Measurements from ENCODE around the gene LAIR1. TPM values are rescaled to one million over a fixed set of nuclear protein-coding genes. Genes with fewer than 3 reads are reported as not detected.
"Not testable (repeated sequence)": the region's sequence is repeated elsewhere in the genome, so short reads cannot be mapped to it uniquely, and the experiment has no call there.

Gene LAIR1
- total and polyA plus RNA-seq, 4 experiments from 2014 or later, result 23.1 to 60.5 (median 58.7) TPM

DNA sequence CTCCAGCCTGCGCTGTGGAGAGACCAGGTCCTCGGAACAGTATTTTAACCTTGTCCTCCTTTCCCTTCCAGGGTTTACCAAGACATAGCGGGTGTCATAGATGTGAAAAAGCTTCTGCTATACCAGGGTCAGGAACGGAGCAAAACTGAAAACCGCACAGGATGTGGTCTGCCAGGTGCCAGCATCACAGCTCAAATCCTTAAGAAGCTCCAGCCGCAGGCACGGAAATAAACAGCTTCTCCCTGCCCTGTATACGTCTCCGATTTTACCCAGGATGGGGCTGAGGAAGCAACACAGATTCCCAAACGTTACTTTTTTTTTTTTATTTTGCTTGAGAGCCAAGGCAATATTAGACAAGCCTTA is 5.7 kb upstream of the LAIR1 start:
- peaks cover 8 to 12% of the 10 kb centered on the region in 2 donors for H3K36me3 Mint-ChIP-seq
- Histone ChIP-seq H3K4me1 (ENCODE audit: insufficient read depth, low read length) (peaks cover 69% of the 10 kb centered on the region), H3K27ac (ENCODE audit: low read depth, low read length) (peak overlapping the region; percentile 35), H3K4me3 (ENCODE audit: low read length in 2 of 2) (peak overlapping the region; percentile 11 to 41)
- peak overlapping the region; percentile 85 to 95 (median 93) for H3K4me3 Mint-ChIP-seq
- intact Hi-C loops (cut with micrococcal nuclease), result loop anchor here (1.0 kb wide), 1 partner anchor 8 kb away; no protein-coding TSS in a partner anchor
- DNase-seq, result peak; percentile 70 to 85 (median 78)
- not testable (repeated sequence) for H3K27me3 Mint-ChIP-seq; H3K9me3 ChIP-seq (ENCODE audit: control insufficient read depth in 1 of 2, low read length in 2 of 2); H3K36me3 ChIP-seq (ENCODE audit: insufficient read depth, low read length); H3K27me3 ChIP-seq (ENCODE audit: insufficient read depth, low read length); H3K9me3 Mint-ChIP-seq
- H3K27ac Mint-ChIP-seq, result peak overlapping the region; percentile 89 to 96 (median 91)
- peaks cover 48 to 83% (median 67%) of the 10 kb centered on the region in 4 donors for H3K4me1 Mint-ChIP-seq
- CTCF ChIA-PET (ENCODE audit: partially characterized antibody), result interaction anchor here (1.0 to 4.6 kb wide), 3 partner anchors 13 to 21 kb away, joined by 3 to 28 read pairs (median 3); no protein-coding TSS in a partner anchor
- POLR2A ChIA-PET (ENCODE audit: partially characterized antibody), result interaction anchor here (0.6 to 8.6 kb wide), 7 partner anchors 9 to 90 kb away, joined by 3 to 63 read pairs (median 4); no protein-coding TSS in a partner anchor

DNA sequence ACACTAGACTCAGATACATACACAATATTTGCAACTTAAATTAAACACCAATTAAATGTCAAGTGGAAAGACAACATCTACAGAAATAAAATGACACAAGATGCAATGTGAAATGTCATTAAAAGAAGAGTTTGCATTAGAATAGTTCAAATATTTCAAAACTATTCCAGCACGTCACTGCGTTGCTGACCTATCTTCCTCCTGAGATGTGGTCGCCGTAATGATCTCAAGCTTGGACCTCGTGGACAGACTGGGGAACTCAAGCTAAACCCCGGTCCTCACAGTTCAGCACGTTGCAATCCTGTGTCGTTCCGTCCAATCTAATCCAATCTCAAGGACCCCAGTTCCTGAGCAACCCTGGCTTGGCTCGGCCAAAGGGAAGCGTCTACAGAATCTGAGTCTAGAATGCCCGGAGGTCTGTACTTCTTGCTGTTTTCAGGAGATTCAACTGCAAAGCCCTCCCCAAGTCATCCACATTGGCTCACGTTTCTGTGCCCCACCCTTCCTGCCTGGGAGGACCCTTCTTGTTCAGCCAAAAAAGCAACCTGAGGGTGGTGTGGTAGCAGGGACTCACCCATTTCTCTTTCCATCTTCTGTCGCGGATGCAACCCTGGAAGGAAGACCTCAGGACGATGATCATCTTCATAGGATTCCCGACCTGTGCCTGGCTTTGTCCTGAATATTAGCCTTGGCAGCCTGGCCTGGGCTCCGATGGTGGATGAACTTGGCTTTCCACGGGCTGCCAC is 5.1 kb upstream of the LAIR1 start:
- H3K4me1 Mint-ChIP-seq, result peaks cover 45 to 83% (median 66%) of the 10 kb centered on the region in 4 donors
- H3K27me3 ChIP-seq (ENCODE audit: insufficient read depth, low read length); H3K9me3 Mint-ChIP-seq; H3K9me3 ChIP-seq (ENCODE audit: control insufficient read depth in 1 of 2, low read length in 2 of 2); DNase-seq; H3K27me3 Mint-ChIP-seq; H3K36me3 ChIP-seq (ENCODE audit: insufficient read depth, low read length): not testable (repeated sequence)
- peaks cover 69% of the 10 kb centered on the region for H3K4me1 ChIP-seq (ENCODE audit: insufficient read depth, low read length)
- H3K27ac Mint-ChIP-seq, result peak overlapping the region; percentile 89 to 96 (median 91)
- H3K4me3 Mint-ChIP-seq, result peak overlapping the region; percentile 85 to 95 (median 93)
- peaks cover 10 to 12% of the 10 kb centered on the region in 2 donors for H3K36me3 Mint-ChIP-seq
- intact Hi-C loops (cut with micrococcal nuclease), result loop anchor here (1.0 kb wide), 1 partner anchor 8 kb away; no protein-coding TSS in a partner anchor
- H3K4me3 ChIP-seq (ENCODE audit: low read length in 2 of 2), result peak overlapping the region; percentile 55 to 64
- CTCF ChIA-PET (ENCODE audit: partially characterized antibody), result interaction anchor here (1.0 to 4.6 kb wide), 3 partner anchors 13 to 22 kb away, joined by 3 to 28 read pairs (median 3); no protein-coding TSS in a partner anchor
- peak overlapping the region; percentile 35 for H3K27ac ChIP-seq (ENCODE audit: low read depth, low read length)
- POLR2A ChIA-PET (ENCODE audit: partially characterized antibody), result interaction anchor here (0.6 to 8.6 kb wide), 10 partner anchors 9 to 169 kb away, joined by 3 to 63 read pairs (median 3); partner anchors contain the start of gene RPS9

DNA sequence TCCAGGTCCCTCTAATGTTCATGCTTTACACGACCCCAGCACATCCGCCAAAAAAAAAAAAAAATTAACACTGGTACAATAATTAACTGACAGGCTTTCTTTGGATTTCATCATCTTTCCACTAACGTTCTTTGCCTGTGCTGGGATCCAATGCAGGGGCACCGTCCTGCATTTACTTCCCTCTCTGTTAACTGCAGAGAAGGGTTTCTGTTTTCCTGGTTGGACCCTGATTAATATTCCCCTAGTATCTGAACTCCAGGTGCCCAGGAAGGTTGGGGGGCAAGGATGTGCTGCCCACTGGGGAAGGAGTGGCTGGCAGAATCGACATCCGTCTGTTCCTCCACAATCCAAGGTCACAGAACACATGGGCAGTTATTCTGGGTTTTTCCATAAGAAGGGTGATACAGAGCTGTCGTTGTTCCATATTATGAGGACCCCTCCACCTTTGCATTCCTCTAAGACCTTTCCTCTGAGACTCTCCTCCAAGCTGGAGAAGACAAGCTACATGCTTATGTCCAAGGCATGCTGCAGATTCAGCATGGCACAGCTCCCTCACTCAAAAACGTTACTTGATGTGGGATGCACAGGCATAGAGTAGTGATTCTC is 4.5 kb upstream of the LAIR1 start:
- intact Hi-C loops (cut with micrococcal nuclease), result no loop called here
- no peaks in the 10 kb centered on the region for H3K9me3 ChIP-seq (ENCODE audit: control insufficient read depth in 1 of 2, low read length in 2 of 2)
- Mint-ChIP-seq H3K27me3 (no peaks in the 10 kb centered on the region), H3K4me3 (peak overlapping the region; percentile 85 to 95 (median 93)), H3K9me3 (no peaks in the 10 kb centered on the region), H3K36me3 (peaks cover 14 to 17% of the 10 kb centered on the region in 2 donors), H3K4me1 (peaks cover 46 to 83% (median 66%) of the 10 kb centered on the region in 4 donors), H3K27ac (peak overlapping the region; percentile 89 to 96 (median 91))
- no peak for DNase-seq
- peak overlapping the region; percentile 41 for H3K27ac ChIP-seq (ENCODE audit: low read depth, low read length)
- peaks cover 69% of the 10 kb centered on the region for H3K4me1 ChIP-seq (ENCODE audit: insufficient read depth, low read length)
- ChIA-PET CTCF (ENCODE audit: partially characterized antibody) (interaction anchor here (1.3 to 4.6 kb wide), 2 partner anchors 19 kb away, joined by 5 to 28 read pairs; no protein-coding TSS in a partner anchor), POLR2A (ENCODE audit: partially characterized antibody) (interaction anchor here (0.6 to 8.6 kb wide), 4 partner anchors 9 to 168 kb away, joined by 3 to 63 read pairs (median 3); partner anchors contain the start of gene RPS9)
- H3K4me3 ChIP-seq (ENCODE audit: low read length in 2 of 2), result peak overlapping the region; percentile 55 to 64
- no peaks in the 10 kb centered on the region for H3K36me3 ChIP-seq (ENCODE audit: insufficient read depth, low read length)
- no peaks in the 10 kb centered on the region for H3K27me3 ChIP-seq (ENCODE audit: insufficient read depth, low read length)

DNA sequence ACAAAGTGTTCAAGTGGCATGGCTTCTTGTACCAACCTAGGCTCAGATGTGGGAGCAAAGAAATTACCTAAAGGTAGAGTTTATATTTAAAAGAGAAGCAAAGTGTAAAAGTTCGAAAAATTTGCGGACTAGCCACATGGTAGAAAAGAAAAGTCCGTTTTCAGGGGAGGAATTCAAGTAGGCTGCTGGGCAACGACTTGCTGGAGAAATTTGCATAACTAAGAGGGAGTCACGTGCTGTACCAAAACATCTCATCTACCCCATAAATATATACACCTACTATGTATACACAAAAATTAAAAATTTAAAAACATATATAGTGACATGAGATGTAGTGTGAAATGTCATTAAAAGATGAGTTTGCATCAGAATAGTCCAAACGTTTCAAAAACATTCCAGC is 2.1 kb upstream of the LAIR1 start:
- peaks cover 70% of the 10 kb centered on the region for H3K4me1 ChIP-seq (ENCODE audit: insufficient read depth, low read length)

DNA sequence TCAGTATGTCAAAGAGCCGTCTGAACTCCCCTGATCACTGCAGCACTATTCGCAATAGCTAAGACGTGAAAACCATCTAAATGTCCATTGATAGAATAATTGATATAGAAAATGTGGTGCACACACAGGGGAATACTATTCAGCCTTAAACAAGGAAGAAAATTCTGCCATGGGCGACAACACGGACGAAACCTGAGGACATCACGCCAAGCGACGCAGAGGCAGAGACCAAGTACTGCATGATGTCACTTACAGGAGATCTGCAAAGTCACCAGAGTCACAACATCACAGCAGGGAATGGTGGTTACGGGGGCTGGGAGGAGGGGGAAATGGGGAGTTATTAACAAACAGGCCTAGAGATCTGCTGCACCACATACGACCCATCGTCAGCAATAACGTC is 1.1 kb upstream of the LAIR1 start:
- H3K9me3 ChIP-seq (ENCODE audit: control insufficient read depth in 1 of 2, low read length in 2 of 2); H3K27me3 ChIP-seq (ENCODE audit: insufficient read depth, low read length); H3K4me3 ChIP-seq (ENCODE audit: low read length in 2 of 2); H3K36me3 ChIP-seq (ENCODE audit: insufficient read depth, low read length); intact Hi-C loops (cut with micrococcal nuclease); H3K9me3 Mint-ChIP-seq; DNase-seq; H3K27ac ChIP-seq (ENCODE audit: low read depth, low read length); H3K27me3 Mint-ChIP-seq: not testable (repeated sequence)
- CTCF ChIA-PET (ENCODE audit: partially characterized antibody), result interaction anchor here (0.6 to 2.6 kb wide), 3 partner anchors 24 to 1149 kb away, joined by 3 to 17 read pairs (median 5); no protein-coding TSS in a partner anchor
- peaks cover 68% of the 10 kb centered on the region for H3K4me1 ChIP-seq (ENCODE audit: insufficient read depth, low read length)
- H3K4me1 Mint-ChIP-seq, result peaks cover 48 to 89% (median 69%) of the 10 kb centered on the region in 4 donors
- POLR2A ChIA-PET (ENCODE audit: partially characterized antibody), result interaction anchor here (1.9 to 4.5 kb wide), 3 partner anchors 10 to 22 kb away, joined by 17 to 36 read pairs (median 19); no protein-coding TSS in a partner anchor
- peak overlapping the region in 5 of 8 donors; percentile 4 to 68 (median 44) for H3K4me3 Mint-ChIP-seq
- peaks cover 18 to 27% of the 10 kb centered on the region in 2 donors for H3K36me3 Mint-ChIP-seq
- peak overlapping the region in 5 of 7 donors; percentile 23 to 91 (median 66) for H3K27ac Mint-ChIP-seq

More for the DNA sequence above, 2.1 kb upstream of the LAIR1 start:
- ChIA-PET CTCF (ENCODE audit: partially characterized antibody) (interaction anchor here (1.8 kb wide), 1 partner anchor 24 kb away, joined by 9 read pairs; no protein-coding TSS in a partner anchor), POLR2A (ENCODE audit: partially characterized antibody) (interaction anchor here (8.6 kb wide), 1 partner anchor 21 kb away, joined by 63 read pairs; no protein-coding TSS in a partner anchor)
- no peaks in the 10 kb centered on the region for H3K27me3 ChIP-seq (ENCODE audit: insufficient read depth, low read length)
- Mint-ChIP-seq H3K4me3 (peak overlapping the region in 2 of 8 donors; percentile 26 to 43), H3K4me1 (peaks cover 47 to 89% (median 68%) of the 10 kb centered on the region in 4 donors), H3K9me3 (peaks cover 0 to 2% (median 0%) of the 10 kb centered on the region in 8 donors), H3K27ac (peak overlapping the region in 1 of 7 donors; percentile 3), H3K36me3 (peaks cover 18 to 21% of the 10 kb centered on the region in 2 donors), H3K27me3 (no peaks in the 10 kb centered on the region)
- H3K27ac ChIP-seq (ENCODE audit: low read depth, low read length), result no peak overlapping the region
- intact Hi-C loops (cut with micrococcal nuclease), result no loop called here
- no peaks in the 10 kb centered on the region for H3K36me3 ChIP-seq (ENCODE audit: insufficient read depth, low read length)
- H3K4me3 ChIP-seq (ENCODE audit: low read length in 2 of 2), result no peak overlapping the region
- no peaks in the 10 kb centered on the region for H3K9me3 ChIP-seq (ENCODE audit: control insufficient read depth in 1 of 2, low read length in 2 of 2)
- no peak for DNase-seq

DNA sequence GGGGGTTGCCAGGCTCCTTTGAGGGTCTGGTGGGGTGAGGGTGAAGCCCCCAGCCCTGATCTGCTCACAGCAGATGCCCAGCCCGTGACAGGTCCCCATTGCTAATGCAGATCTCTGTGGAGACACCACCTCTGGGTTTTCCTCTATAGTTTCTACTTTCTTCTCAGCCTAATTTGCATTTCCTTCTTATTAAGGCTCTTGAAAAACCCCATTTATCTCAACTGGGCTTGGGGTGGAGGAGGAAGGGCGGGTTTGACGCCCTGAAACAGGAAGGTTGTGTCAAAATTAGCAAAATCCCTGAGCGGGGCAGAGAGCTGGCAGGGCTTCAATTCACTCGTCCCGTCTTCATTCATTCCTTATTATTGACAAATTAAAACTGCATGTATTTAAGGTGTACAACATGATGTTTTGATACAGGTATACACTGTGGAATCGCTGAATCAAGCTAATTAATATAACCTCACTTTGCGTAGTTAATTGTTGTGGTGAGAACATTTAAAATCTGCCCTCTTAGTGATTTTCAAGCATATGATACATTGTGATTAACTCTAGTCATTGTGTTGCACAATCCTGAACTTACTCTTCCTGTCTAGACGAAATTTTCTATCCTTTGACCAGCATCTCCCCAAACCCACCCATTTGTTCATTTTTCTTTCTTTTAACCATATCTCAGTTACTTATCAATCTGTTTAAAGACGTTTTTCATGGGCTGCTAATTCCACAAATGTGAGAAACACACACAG is 2.9 kb downstream of the LAIR1 start:
- intact Hi-C loops (cut with micrococcal nuclease), result loop anchor here (2.0 kb wide), 1 partner anchor 17 kb away; no protein-coding TSS in a partner anchor
- Mint-ChIP-seq H3K27ac (peak overlapping the region; percentile 86 to 96 (median 92)), H3K4me3 (peak overlapping the region; percentile 77 to 91 (median 86)), H3K4me1 (peaks cover 33 to 71% (median 50%) of the 10 kb centered on the region in 4 donors), H3K36me3 (peaks cover 17 to 24% of the 10 kb centered on the region in 2 donors)
- not testable (repeated sequence) for H3K9me3 Mint-ChIP-seq; H3K27me3 Mint-ChIP-seq; DNase-seq; H3K27me3 ChIP-seq (ENCODE audit: insufficient read depth, low read length); H3K9me3 ChIP-seq (ENCODE audit: control insufficient read depth in 1 of 2, low read length in 2 of 2); H3K36me3 ChIP-seq (ENCODE audit: insufficient read depth, low read length)
- H3K4me3 ChIP-seq (ENCODE audit: low read length in 2 of 2), result peak overlapping the region in 1 of 2 donors; percentile 22
- POLR2A ChIA-PET (ENCODE audit: partially characterized antibody), result interaction anchor here (0.6 to 4.5 kb wide), 6 partner anchors 10 to 680 kb away, joined by 4 to 19 read pairs (median 6); no protein-coding TSS in a partner anchor
- H3K27ac ChIP-seq (ENCODE audit: low read depth, low read length), result peak overlapping the region; percentile 29
- CTCF ChIA-PET (ENCODE audit: partially characterized antibody), result interaction anchor here (1.1 to 1.4 kb wide), 2 partner anchors 10 to 28 kb away, joined by 3 to 21 read pairs; no protein-coding TSS in a partner anchor
- H3K4me1 ChIP-seq (ENCODE audit: insufficient read depth, low read length), result peaks cover 56% of the 10 kb centered on the region

Measured in CD4-positive, alpha-beta memory T cell (primary cell).